GM21381 (cell line): ENCODE data around the gene FRMD6.

Experiments used
- ATAC-seq: cut with Tn5 transposase; IDR thresholded peaks from one replicate; pipeline ENCODE4 v1.9.1; 2021; ENCODE audit warnings: mild to moderate bottlenecking, moderate library complexity; ENCODE audit not compliant: unreplicated experiment

FRMD6 gene

DNA sequence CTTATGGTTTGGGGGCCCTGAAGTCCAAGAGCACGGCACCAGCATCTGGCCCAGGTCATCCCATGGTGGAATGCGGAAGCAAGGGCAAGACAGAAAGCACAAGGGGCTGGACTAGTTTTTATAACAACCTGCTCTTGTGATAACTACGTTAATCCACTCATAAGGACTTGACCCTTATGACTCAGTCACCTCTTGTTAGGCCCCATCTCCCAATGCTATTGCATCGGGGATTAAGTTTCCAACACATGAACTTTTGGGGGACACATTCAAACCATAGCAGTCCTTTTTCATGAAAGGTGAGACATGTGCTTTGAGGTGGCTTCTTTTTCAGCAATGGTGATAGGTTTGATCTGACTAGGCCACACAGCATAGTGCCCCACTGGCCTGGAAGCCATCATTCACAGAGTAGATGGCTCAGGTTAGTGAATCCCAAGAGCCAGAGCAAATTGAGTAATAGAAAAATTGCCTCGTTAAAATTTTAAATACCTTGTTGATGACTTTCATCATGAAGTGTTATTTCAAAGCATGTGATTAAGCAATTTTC lies 12.1 kb downstream of the FRMD6 start:
- ATAC-seq = no peak

DNA sequence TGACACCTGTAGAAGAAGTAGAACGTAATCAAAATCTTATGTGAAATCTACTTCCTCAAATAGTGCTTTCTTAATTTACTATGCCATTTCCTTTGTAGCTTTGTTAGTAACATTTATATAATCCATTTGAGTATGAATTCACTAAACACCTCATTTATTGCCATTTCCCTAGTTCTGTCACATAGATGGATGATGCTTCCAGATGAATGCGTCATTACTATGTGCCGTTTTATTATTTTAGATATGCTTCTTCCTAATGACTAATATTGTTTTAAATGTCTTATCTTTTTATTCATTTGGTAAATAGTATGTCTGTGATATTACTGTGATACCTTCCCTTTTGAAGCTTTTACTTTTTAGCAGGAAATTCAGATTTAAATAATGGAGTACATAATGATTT lies 14.4 kb downstream of the FRMD6 start:
- ATAC-seq = no peak

DNA sequence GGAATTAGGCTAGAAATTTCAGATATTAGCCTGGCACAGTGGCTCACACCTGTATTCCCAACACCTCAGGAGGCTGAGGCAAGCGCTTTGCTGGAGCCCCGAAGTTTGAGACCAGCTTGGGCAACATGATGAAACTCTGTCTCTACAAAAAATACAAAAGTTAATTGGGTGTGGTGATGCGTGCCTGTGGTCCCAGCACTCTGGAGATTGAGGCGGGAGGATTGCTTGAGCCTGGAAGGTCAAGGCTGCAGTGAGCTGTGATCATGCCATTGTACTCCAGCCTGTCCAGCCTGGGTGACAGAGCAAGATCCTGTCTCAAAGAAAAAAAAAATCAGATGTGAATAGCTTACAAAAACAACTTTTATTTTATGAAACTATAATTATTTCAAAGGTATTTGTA lies 15.1 kb downstream of the FRMD6 start:
- ATAC-seq = no peak

DNA sequence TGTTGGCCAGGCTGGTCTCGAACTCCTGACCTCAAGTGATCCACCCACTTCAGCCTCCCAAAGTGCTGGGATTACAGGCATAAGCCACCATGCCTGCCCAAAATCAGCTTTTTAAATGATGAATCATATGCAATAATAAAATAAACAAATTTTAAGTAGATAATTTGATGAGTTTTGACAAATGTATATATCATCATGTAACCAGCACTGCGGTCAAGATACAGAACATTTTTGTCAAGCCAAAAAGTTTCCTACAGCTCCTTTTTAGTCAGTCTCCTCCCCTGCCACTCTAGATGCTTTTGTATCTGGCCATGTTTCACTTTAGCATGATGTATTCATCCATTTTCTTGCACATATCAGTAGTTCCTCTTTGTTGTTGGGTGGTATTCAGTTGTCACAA lies 17.2 kb downstream of the FRMD6 start:
- no peak for ATAC-seq

DNA sequence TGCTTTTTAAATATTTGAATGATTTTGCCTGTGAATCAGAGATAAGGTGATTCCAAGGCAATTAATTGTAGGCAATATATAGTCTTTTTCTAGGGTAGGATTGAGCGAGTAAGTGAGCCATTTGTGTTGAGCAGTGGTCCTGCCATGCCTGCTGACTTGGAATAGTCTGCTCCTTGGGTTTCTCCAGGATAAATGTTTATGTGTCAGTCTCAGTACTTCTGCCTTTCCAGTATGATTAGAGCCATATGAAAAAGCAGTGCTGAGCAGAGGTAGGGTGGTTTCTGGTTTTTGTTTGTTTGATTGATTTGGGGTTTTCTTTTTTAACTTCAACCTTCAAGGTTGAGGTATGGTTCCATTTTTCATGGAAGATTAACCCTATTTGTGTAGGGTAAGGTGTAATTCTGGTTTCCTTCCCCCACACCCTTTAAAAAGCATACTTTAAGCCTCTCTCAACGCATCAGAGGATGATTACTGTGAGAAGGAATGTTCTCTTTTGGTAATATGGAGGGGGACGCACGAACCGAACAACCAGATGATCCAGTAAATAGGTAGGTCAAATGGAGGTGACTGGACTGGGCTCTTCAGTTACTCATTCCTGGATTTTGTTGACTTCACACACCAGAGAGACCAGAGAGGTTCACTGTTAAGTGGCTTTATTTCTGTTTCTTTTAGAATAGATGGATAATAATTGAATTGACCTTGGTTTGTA lies 22.7 kb downstream of the FRMD6 start:
- no peak for ATAC-seq

DNA sequence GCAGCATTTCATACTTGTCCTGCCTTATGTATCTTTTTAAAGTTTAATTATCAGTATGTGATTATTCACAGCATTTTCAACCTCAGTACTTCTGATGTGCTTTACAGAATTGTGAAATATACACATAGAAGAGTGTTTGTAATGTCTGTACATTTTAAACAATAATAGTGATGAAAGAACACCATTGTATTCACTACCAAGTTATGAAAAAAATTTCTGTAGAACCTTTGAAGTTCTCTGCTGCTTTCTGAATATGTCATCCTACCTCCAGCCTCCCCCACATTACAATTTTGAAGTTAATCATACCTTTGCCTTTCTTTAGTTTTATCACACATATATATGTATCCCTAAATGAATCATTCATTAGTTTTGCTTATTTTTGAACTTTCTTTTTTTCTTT lies 24.8 kb downstream of the FRMD6 start:
- ATAC-seq = no peak

DNA sequence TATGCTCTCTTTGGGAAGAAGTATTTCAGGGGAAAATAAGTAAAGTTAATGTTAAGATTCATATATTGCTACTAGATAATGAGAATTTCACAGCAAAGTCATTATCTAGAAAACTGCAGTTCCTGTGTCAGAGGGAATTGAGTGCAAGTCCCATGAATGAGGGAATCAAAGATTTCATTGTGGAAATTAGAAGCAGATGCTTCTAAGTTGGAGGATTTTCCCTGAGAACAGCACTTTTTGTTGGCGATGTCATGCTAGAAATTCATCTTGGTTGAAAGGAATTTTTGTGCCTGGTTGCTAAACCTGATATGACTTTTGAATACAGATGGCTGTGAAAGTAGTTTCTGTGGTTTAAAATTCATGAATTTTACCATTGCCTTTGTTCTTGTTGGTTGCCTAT lies 25.6 kb downstream of the FRMD6 start:
- no peak for ATAC-seq

DNA sequence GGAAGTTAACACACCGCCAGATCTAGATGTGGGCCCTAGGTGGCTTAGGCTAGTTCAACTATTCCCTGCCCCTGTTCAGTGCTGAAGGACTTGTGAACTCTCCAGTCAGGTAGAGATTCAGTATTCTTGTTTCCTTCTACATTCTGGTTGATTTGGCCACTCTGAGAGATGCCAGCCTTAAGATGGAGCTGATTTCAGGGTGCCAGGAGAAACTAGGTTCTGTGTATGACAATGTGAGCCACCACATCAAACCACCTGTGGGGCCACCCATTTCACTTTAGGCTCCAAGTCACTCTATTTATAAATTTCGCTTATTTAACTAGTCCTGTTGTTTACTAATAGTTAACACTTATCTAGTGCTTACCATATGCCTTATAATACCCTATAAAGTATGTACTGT lies 26.0 kb downstream of the FRMD6 start:
- ATAC-seq = no peak

DNA sequence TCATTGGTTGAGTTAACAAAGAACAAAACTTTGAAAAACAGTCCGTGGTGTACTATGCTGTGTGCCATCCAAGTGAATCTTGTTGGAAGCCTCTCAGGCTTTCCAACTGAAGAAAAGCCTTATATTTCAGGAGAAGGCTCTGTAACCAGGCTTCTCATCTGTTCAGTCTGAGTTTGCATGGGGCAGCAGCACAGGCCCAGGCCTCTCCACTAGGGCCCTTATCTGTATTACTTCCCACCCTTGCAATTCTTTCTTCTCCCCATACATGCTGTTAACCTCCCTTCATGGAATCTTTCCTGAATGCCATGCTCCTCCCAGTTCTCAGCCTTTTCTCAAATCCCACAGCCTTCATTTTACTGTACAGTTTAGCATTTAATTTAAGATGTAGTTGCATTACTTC lies 28.3 kb downstream of the FRMD6 start:
- ATAC-seq = no peak

DNA sequence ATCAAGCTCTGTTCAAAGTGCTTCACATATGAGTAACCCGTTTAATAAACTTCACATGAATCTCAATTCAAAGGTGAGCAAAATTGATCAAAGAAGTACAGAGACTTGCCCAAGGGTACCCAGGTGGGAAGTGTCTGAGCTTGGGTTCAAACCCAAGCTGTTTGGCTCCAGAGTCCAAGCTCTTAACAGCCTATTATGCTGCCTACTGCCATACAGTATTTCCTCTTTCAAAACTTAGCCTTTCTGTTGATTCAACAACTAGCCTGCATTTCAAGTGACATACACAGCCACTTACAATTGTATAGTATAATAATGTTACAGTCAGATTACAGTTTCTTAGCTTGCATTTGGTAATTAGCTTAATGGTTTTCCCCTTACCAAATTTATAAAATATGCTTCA lies 29.7 kb downstream of the FRMD6 start:
- no peak for ATAC-seq

DNA sequence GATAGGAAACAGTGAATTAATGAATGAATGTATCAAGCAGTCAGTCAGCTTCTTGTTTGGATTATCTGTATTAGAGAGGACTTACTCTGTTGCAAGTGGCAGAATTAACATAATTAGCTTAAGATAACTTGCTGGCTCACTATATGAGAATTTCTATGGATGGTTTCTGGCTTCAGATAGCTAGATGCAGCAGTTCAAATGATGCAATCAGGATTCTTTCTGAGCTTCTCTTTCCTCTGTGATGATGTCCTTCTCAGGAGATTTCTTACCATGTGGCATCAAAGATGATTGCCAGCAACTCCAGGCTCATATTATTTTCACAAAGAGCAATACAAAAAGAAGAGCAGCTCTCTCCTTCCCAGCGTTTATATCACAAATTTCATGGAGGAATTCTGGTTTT lies 30.7 kb downstream of the FRMD6 start:
- ATAC-seq = no peak

DNA sequence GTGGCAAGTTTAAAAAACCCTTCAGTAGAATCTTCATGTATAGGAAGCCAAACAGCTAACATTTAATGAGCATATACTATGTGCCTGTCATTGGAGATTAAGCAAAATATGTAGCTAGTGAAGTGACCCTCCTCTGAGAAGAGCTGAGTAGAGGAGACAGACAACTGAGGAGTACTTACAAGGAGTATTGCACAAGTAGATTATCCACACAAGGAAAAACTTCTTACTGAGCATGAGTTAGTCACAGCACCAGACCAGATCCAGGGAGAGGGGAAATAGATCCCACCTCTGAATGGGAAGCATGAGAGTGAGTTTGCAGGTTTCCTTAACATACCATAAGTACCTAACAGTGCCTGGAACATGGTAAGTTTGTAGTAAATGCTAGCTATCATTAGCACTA lies 33.0 kb downstream of the FRMD6 start:
- no peak for ATAC-seq

DNA sequence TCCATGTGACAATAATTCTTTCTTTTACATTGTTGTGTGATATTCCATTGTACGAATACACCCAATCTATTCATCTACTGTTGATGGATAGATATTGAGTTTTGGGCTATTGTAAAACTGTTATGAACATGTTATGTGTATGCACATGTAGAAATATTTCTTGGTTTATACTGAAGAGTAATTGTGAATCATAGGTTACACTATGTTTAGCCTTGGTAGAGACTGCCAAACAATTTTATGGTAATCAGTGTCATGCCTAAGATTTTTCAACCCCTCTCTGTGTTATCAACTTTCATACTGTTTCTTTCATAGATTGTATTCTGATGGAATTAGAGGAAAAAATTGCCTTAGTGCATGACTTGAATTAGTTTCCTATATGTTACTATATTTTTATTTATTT lies 39.5 kb downstream of the FRMD6 start:
- no peak for ATAC-seq

DNA sequence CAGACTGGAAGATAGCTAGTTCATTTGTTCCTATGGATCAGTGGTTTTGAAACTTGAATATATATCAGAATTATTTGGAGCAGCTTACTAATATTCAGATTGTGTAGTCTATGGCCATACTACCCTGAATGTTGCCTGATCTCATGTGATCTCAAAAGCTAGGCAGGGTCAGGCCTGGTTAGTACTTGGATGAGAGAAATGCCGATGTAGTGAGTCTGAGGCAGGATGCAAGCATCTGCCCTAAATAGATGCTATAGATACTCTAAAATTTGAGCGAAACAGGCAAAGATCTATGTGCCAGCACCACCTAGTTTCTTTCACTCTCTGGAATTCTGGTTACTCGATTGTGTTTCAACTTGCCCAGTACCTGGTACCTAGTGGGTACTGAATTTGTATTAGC lies 40.9 kb downstream of the FRMD6 start:
- ATAC-seq = no peak

DNA sequence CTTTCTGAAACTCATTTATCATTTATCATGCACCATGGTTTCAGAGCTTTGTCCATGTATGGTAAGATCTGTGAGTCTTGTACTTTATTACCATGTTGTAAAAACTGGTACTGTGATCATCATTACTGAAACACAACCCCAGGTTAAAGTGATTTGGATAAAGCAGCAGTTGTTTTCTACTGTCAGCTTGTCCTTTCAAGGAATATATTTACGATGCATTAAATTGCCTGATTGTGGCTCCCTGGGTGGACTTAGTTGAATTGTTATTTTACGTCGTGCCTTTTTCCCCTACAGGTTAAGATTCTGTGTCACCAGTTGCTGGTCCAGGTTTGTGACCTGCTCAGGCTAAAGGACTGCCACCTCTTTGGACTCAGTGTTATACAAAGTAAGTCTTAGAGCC lies 46.1 kb downstream of the FRMD6 start:
- ATAC-seq = no peak

DNA sequence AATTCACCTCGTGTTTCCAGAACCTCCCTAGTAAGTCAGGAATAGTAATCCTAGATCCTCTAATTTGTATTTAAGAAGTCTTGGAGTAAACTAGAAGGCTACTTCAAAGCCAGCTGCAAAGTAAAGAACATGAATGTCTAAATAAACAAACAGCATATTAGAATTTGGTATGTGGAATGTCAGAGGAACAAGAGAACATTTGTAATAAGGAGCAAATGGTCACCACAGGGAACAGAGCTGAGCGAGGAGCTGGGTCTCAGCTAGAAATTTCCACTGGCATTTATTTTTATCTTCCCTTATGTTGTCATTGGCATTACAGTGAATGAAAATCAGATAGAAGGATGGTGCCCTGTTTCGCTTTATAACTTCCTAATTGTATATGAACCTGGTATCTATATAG lies 50.2 kb downstream of the FRMD6 start:
- no peak for ATAC-seq

DNA sequence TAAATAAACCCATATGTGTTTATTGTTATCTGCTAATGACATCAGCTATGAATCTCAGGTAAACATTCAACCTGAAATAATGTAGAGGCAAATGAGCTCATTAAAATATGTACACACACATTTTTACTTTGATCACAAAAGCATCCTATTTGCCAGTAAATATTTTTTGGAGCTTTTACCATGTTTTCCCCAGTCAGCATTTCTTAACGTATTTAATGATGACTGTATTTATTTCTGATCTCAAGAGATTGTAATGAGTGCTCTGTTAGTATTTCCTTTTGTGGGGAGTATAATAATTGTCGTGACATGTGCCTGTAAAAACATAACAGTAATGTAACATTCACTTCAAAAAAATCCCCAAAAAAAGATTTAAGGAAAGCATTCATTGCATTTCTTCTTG lies 52.1 kb downstream of the FRMD6 start:
- ATAC-seq = no peak

DNA sequence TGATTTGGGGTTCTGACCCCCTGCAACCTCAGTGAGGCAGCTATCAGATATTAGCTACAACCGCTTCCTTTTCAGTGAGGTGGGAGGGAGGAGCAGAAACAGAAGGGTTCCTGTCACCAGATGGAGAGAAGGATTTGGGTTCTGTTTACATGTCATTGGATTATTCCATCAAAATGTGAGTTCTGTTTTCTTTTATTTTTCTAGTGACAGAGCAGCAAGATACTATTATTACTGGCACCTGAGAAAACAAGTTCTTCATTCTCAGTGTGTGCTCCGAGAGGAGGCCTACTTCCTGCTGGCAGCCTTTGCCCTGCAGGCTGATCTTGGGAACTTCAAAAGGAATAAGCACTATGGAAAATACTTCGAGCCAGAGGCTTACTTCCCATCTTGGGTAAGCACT lies 52.8 kb downstream of the FRMD6 start:
- ATAC-seq = no peak

DNA sequence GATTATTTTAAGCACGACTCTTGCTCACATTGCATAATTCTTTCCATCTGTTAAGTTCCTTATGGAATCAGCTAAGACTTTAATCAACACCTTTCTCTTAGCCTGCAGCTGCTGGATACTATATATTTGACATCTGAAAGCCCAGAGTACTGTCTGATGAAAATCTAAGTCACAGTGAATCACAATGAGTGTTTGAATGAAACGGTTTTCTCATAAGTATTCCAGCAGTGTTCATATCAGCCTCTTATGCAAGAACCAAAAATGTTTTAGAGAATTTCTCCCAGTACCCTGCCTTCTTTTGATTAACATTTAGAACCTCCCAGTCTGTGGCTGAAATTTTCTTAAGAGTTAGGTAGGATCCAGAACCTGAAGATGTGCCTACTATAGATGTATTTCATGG lies 55.6 kb downstream of the FRMD6 start:
- ATAC-seq = no peak

DNA sequence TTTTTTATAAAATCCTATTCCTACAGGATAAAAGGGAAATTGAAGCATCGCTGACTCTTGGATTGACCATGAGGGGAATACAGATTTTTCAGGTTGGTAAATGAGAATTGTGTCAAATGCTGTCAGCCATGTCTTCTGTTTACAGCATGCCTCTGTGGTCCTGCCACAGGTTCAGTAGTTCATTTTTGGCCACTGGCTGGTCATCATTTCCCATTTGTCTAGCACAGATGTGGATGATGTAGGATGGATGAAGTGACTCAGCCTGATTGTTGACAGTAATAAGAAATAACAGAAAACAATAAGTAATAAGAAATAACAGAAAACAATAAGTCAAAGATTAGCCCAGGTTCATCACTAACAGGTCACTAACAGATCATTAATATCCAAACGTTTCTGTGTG lies 59.8 kb downstream of the FRMD6 start:
- ATAC-seq = no peak

DNA sequence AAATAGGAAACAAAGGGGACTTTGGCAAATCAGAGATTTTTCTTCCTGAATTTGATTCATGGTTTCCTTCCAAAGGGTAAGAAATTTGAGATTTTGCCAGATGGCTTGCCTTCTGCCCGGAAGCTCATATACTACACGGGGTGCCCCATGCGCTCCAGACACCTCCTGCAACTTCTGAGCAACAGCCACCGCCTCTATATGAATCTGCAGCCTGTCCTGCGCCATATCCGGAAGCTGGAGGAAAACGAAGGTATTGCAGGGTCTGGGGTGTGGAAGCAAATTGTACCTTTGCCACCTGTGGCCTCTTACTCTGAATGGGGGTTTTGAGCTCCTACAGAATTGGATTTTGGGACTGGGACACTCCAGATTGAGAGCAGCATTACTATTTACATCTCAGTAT lies 63.5 kb downstream of the FRMD6 start:
- no peak for ATAC-seq

DNA sequence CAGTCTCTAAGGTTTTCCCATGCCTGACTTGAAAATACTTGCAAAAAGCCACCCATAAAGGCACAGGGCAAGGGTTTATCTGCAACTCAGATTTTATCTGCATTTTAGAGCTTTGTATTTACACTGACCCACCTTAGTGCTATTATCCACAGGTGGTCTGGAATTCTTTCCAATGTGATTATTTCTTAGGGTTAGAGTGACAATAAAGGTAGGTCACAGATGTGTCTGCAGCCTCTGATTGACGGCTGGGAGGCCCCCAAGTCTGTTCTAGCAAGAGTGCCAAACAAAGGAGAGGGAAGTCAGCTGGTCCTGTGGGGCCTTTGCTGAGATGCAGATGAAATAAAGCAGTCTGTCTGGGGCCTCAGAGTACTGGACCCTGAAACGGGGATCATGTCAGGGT lies 64.0 kb downstream of the FRMD6 start:
- no peak for ATAC-seq

DNA sequence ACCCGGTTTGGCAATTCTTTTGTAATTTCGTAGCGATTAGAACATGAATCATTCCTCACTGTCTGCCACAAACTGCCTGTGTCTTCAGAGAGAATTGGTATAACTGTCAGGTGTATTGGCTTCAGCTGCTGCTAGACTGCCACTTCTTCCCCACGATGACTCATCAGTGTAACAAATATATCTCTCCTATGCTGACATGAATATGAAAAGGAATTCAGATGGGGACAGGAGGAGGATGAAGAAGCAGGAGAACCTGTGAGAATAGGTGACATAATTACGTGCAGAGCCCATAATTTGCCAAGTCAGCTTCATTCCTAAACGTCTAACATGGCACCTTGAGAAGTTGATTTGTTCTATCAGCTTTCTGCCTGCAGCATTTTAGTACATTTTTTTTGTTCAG lies 64.9 kb downstream of the FRMD6 start:
- no peak for ATAC-seq
